GM19035 (cell line): ENCODE results near the gene PAQR5.
A peak's percentile ranks its signal among the peaks of the same experiment; 100 is the strongest.
"Not testable (repeated sequence)": the region's sequence is repeated elsewhere in the genome, so short reads cannot be mapped to it uniquely, and the experiment has no call there.

Experiments
- ATAC-seq: cut with Tn5 transposase; IDR thresholded peaks from one replicate; pipeline ENCODE4 v1.9.1; 2021; ENCODE audit not compliant: unreplicated experiment

Gene PAQR5

GRCh38 chr15:69417581-69417980 lies 118.9 kb downstream of the PAQR5 start:
- ATAC-seq, result no peak

GRCh38 chr15:69421498-69421897 lies 122.8 kb downstream of the PAQR5 start:
- ATAC-seq, result no peak

DNA sequence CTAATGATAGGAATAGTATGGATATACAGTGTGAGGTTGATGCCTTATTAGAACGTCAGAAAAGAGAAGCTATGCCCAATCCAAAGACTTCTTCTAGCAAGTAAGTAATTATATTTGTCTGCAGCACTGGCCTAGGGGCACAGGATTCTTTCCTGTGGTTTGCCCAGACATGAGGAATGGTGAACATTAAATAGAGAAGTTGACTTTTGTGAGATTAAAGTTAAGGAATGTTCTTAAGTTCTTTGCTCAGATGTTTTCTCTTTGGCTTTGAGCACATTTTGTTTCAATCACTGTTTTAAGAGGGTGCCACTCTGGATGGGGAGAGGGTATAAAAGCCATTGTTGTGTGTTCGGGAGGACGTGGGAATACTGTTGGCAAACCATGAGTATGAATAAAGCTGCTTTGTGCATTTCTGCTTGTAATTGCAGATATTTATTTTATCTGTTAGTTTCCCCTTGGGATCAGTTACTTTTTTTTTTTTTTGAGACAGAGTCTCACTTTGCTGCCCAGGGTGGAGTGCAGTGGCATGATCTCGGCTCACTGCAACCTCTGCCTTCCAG lies 123.7 kb downstream of the PAQR5 start:
- ATAC-seq, result no peak

DNA sequence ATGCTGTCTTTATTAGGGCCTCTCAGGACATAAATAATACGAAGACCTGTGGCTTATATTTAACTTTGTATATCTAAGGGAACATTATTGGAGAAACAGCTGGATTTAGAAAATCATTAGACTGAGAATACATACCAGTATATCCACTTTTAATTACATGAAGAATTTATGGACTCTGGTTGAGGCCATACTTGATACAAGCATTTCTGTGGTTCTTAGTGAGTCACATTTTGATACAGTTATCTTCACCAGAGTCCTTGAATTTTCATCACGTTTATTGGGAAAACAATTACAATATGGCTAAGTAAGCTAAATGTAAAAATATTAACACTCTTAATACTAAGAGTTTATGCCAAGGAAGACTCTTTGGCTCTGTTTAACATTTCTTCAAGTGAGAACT lies 125.3 kb downstream of the PAQR5 start:
- no peak for ATAC-seq

GRCh38 chr15:69424748-69425413 lies 126.2 kb downstream of the PAQR5 start:
- ATAC-seq, result no peak

GRCh38 chr15:69433831-69434230 lies 135.1 kb downstream of the PAQR5 start:
- no peak for ATAC-seq

- no peak for ATAC-seq
Observed at GRCh38 chr15:69434238-69434637, 135.5 kb downstream of the PAQR5 start.

DNA sequence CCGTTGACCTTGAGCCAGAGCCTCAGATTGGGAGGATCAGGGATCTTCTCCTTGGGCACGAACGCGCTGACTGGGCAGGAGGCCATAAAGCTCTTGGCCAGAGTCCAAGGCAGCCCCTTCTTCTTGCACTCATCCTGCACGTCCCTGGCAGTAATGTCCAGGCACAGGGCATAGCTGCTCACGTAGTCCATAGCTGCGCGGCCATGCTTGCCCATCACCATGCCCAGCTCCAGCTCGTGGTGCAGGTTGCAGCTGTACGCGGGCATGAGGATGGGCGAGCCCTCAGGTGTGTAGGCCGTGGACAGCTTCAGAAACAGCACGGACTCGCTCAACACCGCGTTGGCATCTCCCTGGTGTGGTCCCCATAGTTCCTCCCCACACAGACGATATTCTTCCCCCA lies 136.0 kb downstream of the PAQR5 start:
- ATAC-seq, result no peak

DNA sequence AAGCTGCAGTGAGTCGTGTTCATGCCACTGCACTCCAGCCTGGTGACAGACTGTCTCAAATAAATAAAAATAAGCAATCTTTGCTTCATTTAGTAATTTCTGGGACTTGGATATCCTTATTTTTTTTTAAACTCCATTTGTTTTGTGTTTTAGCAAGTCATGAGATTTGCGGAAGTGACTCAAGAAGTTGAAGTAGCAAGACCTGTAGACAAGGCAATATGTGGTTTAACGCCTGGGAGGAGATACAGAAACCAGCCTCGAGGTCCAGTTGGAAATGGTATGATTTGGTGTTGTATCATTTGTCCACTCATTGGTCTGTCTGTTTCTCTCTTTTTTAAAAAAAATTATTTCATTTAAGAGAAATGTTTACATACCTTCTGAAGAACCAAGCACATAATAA lies 137.3 kb downstream of the PAQR5 start:
- ATAC-seq, result no peak

DNA sequence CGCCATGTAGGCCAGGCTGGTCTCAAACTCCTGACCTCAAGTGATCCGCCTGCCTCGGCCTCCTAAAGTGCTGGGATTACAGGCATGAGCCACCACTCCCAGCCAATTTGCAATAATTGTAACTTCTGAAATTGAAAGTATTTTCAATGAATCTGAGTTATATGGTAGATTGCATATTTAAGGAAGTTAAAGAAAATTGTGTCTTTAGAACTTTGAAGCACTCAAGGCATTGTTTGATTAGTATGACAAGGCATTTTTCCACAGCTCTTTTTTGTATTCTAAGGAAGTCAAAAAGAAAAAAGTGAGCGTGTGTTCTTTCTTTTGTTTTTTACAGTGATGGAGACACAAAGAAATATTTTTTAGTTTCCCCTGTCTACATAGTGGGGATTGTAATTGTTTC lies 138.2 kb downstream of the PAQR5 start:
- no peak for ATAC-seq

GRCh38 chr15:69439623-69440022 lies 140.9 kb downstream of the PAQR5 start:
- no peak for ATAC-seq

- peak; percentile 53 for ATAC-seq
Observed at GRCh38 chr15:69443032-69443611, 144.4 kb downstream of the PAQR5 start.

- ATAC-seq, result no peak
Observed at GRCh38 chr15:69444686-69445085, 146.0 kb downstream of the PAQR5 start.

- ATAC-seq, result no peak
Observed at GRCh38 chr15:69446953-69447352, 148.2 kb downstream of the PAQR5 start.

- not testable (repeated sequence) for ATAC-seq
Observed at GRCh38 chr15:69450221-69450620, 151.5 kb downstream of the PAQR5 start.

GRCh38 chr15:69450968-69451695 lies 152.4 kb downstream of the PAQR5 start:
- ATAC-seq, result no peak

DNA sequence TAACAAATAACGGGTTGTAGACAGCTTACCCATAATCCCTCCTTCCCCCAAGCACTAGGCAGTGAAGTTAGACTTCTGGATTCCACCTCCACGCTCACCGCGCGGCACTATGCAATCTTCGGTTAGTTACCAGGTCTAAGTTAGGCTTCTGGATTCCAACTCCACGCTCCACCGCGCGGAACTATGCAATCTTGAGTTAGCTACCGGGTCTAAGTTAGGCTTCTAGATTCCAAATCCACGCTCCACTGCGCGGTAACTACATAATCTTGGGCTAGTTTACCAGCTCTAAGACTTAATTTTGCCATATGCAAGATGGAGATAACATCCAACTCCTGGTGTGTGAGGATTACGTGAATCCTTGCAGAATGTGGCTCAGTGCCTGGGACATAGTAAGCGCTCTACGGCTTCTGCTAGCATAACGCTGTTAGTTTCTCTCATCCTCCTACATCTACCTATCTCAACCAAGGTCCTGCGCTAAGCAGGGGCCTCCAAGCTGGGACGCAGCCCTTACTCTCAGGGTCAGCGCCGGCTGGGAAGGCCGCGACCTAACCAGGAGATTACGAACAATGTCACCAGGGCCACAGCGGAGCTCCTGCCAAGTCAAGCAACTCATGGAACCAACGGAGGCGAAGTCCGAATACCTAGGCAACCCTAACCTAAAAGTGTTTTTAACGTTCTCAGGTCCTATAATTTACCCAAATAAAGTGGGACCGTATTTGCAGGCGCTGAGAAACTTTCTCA lies 153.4 kb downstream of the PAQR5 start:
- peak; percentile 45 for ATAC-seq

DNA sequence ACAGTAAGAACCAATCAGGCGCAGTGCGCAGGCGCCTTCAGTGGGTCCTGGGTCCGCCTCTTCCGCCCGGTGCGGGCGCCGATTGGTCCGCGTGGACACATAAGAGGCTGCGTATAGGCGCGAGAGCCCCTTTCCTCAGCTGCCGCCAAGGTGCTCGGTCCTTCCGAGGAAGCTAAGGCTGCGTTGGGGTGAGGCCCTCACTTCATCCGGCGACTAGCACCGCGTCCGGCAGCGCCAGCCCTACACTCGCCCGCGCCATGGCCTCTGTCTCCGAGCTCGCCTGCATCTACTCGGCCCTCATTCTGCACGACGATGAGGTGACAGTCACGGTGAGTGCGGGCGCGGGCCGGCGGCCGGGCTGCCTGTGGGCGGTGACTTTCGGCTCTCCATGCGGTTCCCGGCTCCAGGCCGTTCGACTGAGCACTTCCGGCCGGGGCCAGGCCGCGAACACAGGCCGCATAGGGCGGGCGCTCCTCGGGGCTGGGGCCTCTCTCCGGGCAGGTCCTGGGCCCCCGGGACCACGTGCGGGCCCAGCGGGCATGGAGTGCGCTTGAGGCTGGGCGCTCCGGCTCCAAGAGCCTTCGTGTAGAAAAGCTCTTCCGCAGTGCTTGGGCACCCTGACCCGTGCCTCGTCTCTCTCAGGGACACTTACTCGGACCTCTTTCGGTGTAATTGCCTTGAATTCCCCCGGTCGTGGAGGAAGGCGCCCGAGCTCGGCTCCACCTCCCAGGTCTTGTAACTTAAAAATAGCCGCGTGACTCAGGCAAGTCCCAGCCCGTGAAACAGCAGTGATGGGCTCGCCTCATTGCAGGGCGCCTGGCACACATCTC lies 154.2 kb downstream of the PAQR5 start, which contains the start of gene RPLP1:
Gene RPLP1 (plus strand): TSS at position 127 of the 830 bp plus-strand sequence. CDS start 131 bp downstream, at position 258.
- ATAC-seq, result peak; percentile 80

DNA sequence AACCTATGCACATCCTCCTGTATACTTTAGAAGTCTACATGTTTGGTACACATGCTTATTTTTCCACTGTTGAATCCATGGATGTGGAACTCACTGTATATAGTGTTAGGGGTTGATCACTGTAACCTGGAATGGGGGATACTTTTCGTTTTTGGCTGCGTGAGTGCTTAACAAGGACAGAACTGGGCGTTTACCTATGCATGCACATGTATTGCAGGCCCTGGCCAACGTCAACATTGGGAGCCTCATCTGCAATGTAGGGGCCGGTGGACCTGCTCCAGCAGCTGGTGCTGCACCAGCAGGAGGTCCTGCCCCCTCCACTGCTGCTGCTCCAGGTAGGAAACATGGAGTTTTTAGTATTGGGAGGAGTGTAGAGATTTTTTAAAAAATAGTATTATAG lies 156.2 kb downstream of the PAQR5 start:
- ATAC-seq, result no peak
